ENCODE results near the gene VPS13D.

GRCh38 chr1:12496154-12496961 lies 266.5 kb downstream of the VPS13D start:
- no peak for TF ChIP-seq POLR2A (IDR thresholded peaks at IDR 0.05; ENCODE audit: low read length)
- no peak for TF ChIP-seq GATA1 (IDR thresholded peaks at IDR 0.05; ENCODE audit: low read depth, low read length)

All from erythroblast (primary cell).